HepG2 (cell line): ENCODE results near the gene PHF13. TPM values are rescaled to one million over a fixed set of nuclear protein-coding genes. Genes with fewer than 3 reads are reported as not detected.

Experiments used
- ATAC-seq: fragments of 200-7000 bp; cut with Tn5 transposase; 3 replicates; pipeline ENCODE4 v1.9.1; 2020; ENCODE audit warnings: mild to moderate bottlenecking, moderate library complexity
- BruUV-seq: library from RNA; stranded (reverse); fragments of 400-500 nt; replicated peaks from 2 replicates; lab custom pipeline; 2021; lab: Mats Ljungman, UMichigan
- CTCF ChIA-PET: fragments of 300-600 bp; formaldehyde crosslinking; extraction: SDS; loops from one replicate; lab custom pipeline; 2021; ENCODE audit warnings: low total read pairs, inconsistent platforms, low intra/inter-chr PET ratio; lab: Yijun Ruan, JAX
- POLR2A ChIA-PET: fragments of 350-600 bp; sonication (Branson Sonifier 250); formaldehyde crosslinking; loops from one replicate; lab custom pipeline; 2020; ENCODE audit warnings: antibody characterized with exemption, inconsistent platforms; lab: Yijun Ruan, JAX
- DNase-seq: peaks from one replicate; pipeline ENCODE4 v3.0.0-alpha.2; 2015; ENCODE audit warnings: low spot score
- FAIRE-seq: peaks from 3 replicates; lab custom pipeline; 2011; peaks lifted over from hg19 to GRCh38; lab: Jason Lieb, UNC
- H2AFZ ChIP-seq: one replicate; pipeline ENCODE4 v1.6.1; 2011; ENCODE audit warnings: low read length, inconsistent platforms
- H3K27ac ChIP-seq: fragments of 300-600 bp; 3 replicates; pipeline ENCODE4 v1.8.0; 2011; ENCODE audit warnings: mixed run types, mild to moderate bottlenecking, mixed read lengths, low read length, inconsistent platforms; ENCODE audit not compliant: insufficient read depth; ENCODE audit errors: extremely low read length
- H3K27me3 ChIP-seq, 2 experiments: fragments of 200-600 bp in 1 of 2; 2 replicates in 1 of 2; 3 replicates in 1 of 2; pipeline versions ENCODE4 v1.6.0 to v1.8.0; 2011; ENCODE audit warnings: low read length in 2 of 2, mild to moderate bottlenecking in 2 of 2, moderate library complexity in 2 of 2, inconsistent platforms in 1 of 2; ENCODE audit not compliant: insufficient read depth in 2 of 2, control insufficient read depth in 1 of 2
- H3K36me3 ChIP-seq, 2 experiments: fragments of 200-600 bp in 1 of 2; replicated peaks in 1 of 2; 2 replicates in 1 of 2; 3 replicates in 1 of 2; pipeline versions ENCODE4 v1.5.1 to v1.8.0; 2011; ENCODE audit warnings: low read length in 2 of 2, inconsistent platforms in 1 of 2; ENCODE audit not compliant: insufficient read depth in 2 of 2, control insufficient read depth in 1 of 2
- H3K4me1 ChIP-seq: 2 replicates; pipeline ENCODE4 v1.5.1; 2012; ENCODE audit warnings: low read length, inconsistent platforms; ENCODE audit not compliant: insufficient read depth
- H3K4me2 ChIP-seq: 2 replicates; pipeline ENCODE4 v1.6.0; 2011; ENCODE audit warnings: low read depth, low read length, inconsistent platforms
- H3K4me3 ChIP-seq, 3 experiments: fragments of 200-600 bp in 1 of 3; sonication (generic), shearing (Covaris generic) in 1 of 3; replicated peaks in 1 of 3; 2 replicates each; pipeline ENCODE4 v1.5.1; 2011 to 2016; ENCODE audit warnings: low read length in 3 of 3, inconsistent platforms in 2 of 3, low read depth in 2 of 3, mild to moderate bottlenecking in 2 of 3, control low read depth in 1 of 3, mixed read lengths in 1 of 3; ENCODE audit not compliant: insufficient read depth in 1 of 3
- H3K79me2 ChIP-seq: one replicate; pipeline ENCODE4 v1.6.1; 2011; ENCODE audit warnings: low read length, inconsistent platforms; ENCODE audit not compliant: insufficient read depth
- H3K9ac ChIP-seq: 2 replicates; pipeline ENCODE4 v1.6.0; 2011; ENCODE audit warnings: mild to moderate bottlenecking, low read depth, low read length, inconsistent platforms; ENCODE audit not compliant: insufficient read depth
- H3K9me3 ChIP-seq: 2 replicates; pipeline ENCODE4 v1.5.1; 2012; ENCODE audit warnings: mild to moderate bottlenecking, low read length
- H4K20me1 ChIP-seq: 2 replicates; pipeline ENCODE4 v1.6.0; 2011; ENCODE audit warnings: inconsistent platforms, mild to moderate bottlenecking, low read length, moderate library complexity; ENCODE audit not compliant: insufficient read depth
- AKAP8 ChIP-seq: sonication (generic); formaldehyde crosslinking; IDR thresholded peaks from 2 replicates; pipeline ENCODE4 v1.5.1; 2020; ENCODE audit warnings: mild to moderate bottlenecking, missing genetic modification reagents
- HOXA3 ChIP-seq: sonication (generic); formaldehyde crosslinking; IDR thresholded peaks from 2 replicates; pipeline ENCODE4 v1.5.0; 2020; ENCODE audit warnings: missing genetic modification reagents
- RFX1 ChIP-seq: fragments of 450-650 bp; IDR thresholded peaks from 2 replicates; pipeline ENCODE4 v1.6.1; 2017
- SIX4 ChIP-seq: sonication (generic); formaldehyde crosslinking; IDR thresholded peaks from 2 replicates; pipeline ENCODE4 v1.4.0; 2020; ENCODE audit warnings: missing genetic modification reagents
- ZNF34 ChIP-seq: sonication (generic); formaldehyde crosslinking; IDR thresholded peaks from 2 replicates; pipeline ENCODE4 v1.4.0; 2020; ENCODE audit warnings: mild to moderate bottlenecking, missing genetic modification reagents, borderline replicate concordance
- ZNF891 ChIP-seq: sonication (generic); formaldehyde crosslinking; IDR thresholded peaks from 2 replicates; pipeline ENCODE4 v1.5.0; 2020; ENCODE audit warnings: mild to moderate bottlenecking, missing genetic modification reagents
- WGBS: methylation state at CpG from one replicate; pipeline ENCODE4 v1.1.6; 2017; ENCODE audit warnings: low lambda C conversion rate; 5-methylcytosine and 5-hydroxymethylcytosine counted together
- in situ Hi-C: cut with HindIII; loops from 2 replicates; pipeline ENCODE4 v1.10.0; 2017; ENCODE audit warnings: low pct_unique_long_range_greater_than_20kb; ENCODE audit not compliant: extremely low pct_ligation_motif_present
- intact Hi-C: fragments of 100-400 bp; cut with micrococcal nuclease; formaldehyde crosslinking; loops from one replicate; pipeline ENCODE4 v1.10.0; 2022; ENCODE audit not compliant: unreplicated experiment
- polyA plus RNA-seq, 8 experiments: library from polyadenylated mRNA; depleted of rRNA in 3 of 8; stranded (reverse) in 7 of 8; unstranded in 1 of 8; fragments of >200 nt; fragmentation: Illumina TruSeq in 4 of 8; extraction: Trizol in 4 of 8; gene quantifications; 2 replicates each; pipeline versions ENCODE4 v1.2.1 to v1.2.3, GENCODE V29; 2011 to 2016; ENCODE audit warnings: low read depth in 4 of 8, missing spikeins in 1 of 8, mixed read lengths in 1 of 8; ENCODE audit not compliant: insufficient read depth in 1 of 8
- total RNA-seq, 5 experiments: library from RNA; depleted of rRNA; stranded (reverse); fragments of >200 nt; fragmentation: Illumina TruSeq; extraction: Trizol; gene quantifications; 2 replicates each; pipeline ENCODE4 v1.2.3, GENCODE V29; 2016; ENCODE audit warnings: low read depth in 1 of 5
- TF ChIP-seq, protein P1 (sequence below): sonication (generic); formaldehyde crosslinking; conservative IDR thresholded peaks from 2 replicates; pipeline ENCODE4 v1.4.0; 2020; ENCODE audit warnings: missing genetic modification reagents
- TF ChIP-seq, protein P2 (sequence below): sonication (generic); formaldehyde crosslinking; IDR thresholded peaks from 2 replicates; pipeline ENCODE4 v1.4.0; 2020; ENCODE audit warnings: missing genetic modification reagents
- TF ChIP-seq, protein P3 (sequence below): sonication (generic); formaldehyde crosslinking; IDR thresholded peaks from 2 replicates; pipeline ENCODE4 v1.8.0; 2023; ENCODE audit warnings: mild to moderate bottlenecking, missing genetic modification reagents
- TF ChIP-seq, protein P4 (sequence below): sonication (generic); formaldehyde crosslinking; IDR thresholded peaks from 2 replicates; pipeline ENCODE4 v1.5.0; 2020; ENCODE audit warnings: mild to moderate bottlenecking, missing genetic modification reagents

Gene PHF13
- total and polyA plus RNA-seq, 2 of the 13 experiments (the other 11 are each of a cell fraction or from before 2014, with no cell fraction given): 4.7 to 7.4 TPM

DNA sequence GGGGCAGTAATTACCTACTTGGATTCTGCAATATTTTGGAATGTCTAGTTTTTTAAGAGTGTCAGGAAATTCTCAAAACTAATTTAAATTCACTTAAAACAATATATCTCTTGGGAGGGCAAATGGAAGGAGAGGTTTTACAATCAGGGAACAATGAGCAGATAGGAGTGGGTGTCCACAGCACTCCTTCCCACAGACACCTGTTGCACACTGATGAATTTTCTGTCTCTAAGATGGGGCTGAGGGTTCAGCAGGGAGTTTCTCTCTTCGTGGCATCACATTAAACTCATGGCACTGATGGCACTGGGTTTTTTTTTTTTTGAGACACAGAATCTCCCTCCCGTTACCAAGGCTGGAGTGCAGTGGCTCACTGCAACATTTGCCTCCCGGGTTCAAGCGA is 5.5 kb downstream of the PHF13 start:
- TF ChIP-seq, protein P1, sequence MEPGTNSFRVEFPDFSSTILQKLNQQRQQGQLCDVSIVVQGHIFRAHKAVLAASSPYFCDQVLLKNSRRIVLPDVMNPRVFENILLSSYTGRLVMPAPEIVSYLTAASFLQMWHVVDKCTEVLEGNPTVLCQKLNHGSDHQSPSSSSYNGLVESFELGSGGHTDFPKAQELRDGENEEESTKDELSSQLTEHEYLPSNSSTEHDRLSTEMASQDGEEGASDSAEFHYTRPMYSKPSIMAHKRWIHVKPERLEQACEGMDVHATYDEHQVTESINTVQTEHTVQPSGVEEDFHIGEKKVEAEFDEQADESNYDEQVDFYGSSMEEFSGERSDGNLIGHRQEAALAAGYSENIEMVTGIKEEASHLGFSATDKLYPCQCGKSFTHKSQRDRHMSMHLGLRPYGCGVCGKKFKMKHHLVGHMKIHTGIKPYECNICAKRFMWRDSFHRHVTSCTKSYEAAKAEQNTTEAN (CRISPR knock-in tag): no peak
- no peak for TF ChIP-seq HOXA3
- TF ChIP-seq, protein P2, sequence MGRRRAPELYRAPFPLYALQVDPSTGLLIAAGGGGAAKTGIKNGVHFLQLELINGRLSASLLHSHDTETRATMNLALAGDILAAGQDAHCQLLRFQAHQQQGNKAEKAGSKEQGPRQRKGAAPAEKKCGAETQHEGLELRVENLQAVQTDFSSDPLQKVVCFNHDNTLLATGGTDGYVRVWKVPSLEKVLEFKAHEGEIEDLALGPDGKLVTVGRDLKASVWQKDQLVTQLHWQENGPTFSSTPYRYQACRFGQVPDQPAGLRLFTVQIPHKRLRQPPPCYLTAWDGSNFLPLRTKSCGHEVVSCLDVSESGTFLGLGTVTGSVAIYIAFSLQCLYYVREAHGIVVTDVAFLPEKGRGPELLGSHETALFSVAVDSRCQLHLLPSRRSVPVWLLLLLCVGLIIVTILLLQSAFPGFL: no peak
- no peak for TF ChIP-seq AKAP8
- no peak for TF ChIP-seq ZNF34 (CRISPR knock-in tag)
- TF ChIP-seq, protein P3, sequence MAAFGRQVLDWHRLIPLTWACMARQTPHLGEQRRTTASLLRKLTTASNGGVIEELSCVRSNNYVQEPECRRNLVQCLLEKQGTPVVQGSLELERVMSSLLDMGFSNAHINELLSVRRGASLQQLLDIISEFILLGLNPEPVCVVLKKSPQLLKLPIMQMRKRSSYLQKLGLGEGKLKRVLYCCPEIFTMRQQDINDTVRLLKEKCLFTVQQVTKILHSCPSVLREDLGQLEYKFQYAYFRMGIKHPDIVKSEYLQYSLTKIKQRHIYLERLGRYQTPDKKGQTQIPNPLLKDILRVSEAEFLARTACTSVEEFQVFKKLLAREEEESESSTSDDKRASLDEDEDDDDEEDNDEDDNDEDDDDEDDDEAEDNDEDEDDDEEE (CRISPR knock-in tag): no peak
- no peak for TF ChIP-seq ZNF891 (CRISPR knock-in tag)
- TF ChIP-seq SIX4: no peak
- no peak for TF ChIP-seq RFX1
- TF ChIP-seq, protein P4, sequence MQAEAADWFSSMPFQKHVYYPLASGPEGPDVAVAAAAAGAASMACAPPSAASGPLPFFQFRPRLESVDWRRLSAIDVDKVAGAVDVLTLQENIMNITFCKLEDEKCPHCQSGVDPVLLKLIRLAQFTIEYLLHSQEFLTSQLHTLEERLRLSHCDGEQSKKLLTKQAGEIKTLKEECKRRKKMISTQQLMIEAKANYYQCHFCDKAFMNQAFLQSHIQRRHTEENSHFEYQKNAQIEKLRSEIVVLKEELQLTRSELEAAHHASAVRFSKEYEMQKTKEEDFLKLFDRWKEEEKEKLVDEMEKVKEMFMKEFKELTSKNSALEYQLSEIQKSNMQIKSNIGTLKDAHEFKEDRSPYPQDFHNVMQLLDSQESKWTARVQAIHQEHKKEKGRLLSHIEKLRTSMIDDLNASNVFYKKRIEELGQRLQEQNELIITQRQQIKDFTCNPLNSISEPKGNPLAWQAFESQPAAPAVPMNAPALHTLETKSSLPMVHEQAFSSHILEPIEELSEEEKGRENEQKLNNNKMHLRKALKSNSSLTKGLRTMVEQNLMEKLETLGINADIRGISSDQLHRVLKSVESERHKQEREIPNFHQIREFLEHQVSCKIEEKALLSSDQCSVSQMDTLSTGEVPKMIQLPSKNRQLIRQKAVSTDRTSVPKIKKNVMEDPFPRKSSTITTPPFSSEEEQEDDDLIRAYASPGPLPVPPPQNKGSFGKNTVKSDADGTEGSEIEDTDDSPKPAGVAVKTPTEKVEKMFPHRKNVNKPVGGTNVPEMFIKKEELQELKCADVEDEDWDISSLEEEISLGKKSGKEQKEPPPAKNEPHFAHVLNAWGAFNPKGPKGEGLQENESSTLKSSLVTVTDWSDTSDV (CRISPR knock-in tag): no peak
- POLR2A ChIA-PET: no interaction called here
- CTCF ChIA-PET: no interaction called here
- Histone ChIP-seq H3K4me2 (no peak overlapping the region), H3K27ac (no peak overlapping the region), H3K4me3 (no peak overlapping the region), H3K36me3 (peaks cover 20 to 65% of the 10 kb centered on the region in 2 experiments; a peak in 4 of 5 replicates), H3K4me1 (peaks cover 24% of the 10 kb centered on the region), H4K20me1 (no peaks in the 10 kb centered on the region; the same call in 1 of the 2 replicates), H3K79me2 (peaks cover 32% of the 10 kb centered on the region), H2AFZ (no peak overlapping the region), H3K27me3 (no peaks in the 10 kb centered on the region), H3K9me3 (no peaks in the 10 kb centered on the region), H3K9ac (no peak overlapping the region)
- in situ Hi-C loops (no loop called here), intact Hi-C loops (no loop called here)
- BruUV-seq: no TSS peak
- 99% methylated on average over 4 of the region's 4 CpGs for WGBS
- FAIRE-seq (no peak), ATAC-seq (no peak), DNase-seq (no peak)
